A673 (cell line): ENCODE results near the gene CLK2. TPM values are rescaled to one million over a fixed set of nuclear protein-coding genes. Genes with fewer than 3 reads are reported as not detected.
"Not testable (repeated sequence)": the region's sequence is repeated elsewhere in the genome, so short reads cannot be mapped to it uniquely, and the experiment has no call there.

Experiments
- BruUV-seq: library from RNA; stranded (reverse); fragments of 400-500 nt; replicated peaks from 2 replicates; lab custom pipeline; 2021; lab: Mats Ljungman, UMichigan
- CTCF ChIA-PET: fragments of 300-600 bp; sonication (Branson Sonifier 250); formaldehyde crosslinking; loops from one replicate; lab custom pipeline; 2022; ENCODE audit warnings: antibody characterized with exemption; lab: Charles Lee
- POLR2A ChIA-PET: fragments of 300-600 bp; sonication (Branson Sonifier 250); formaldehyde crosslinking; loops from one replicate; lab custom pipeline; 2022; ENCODE audit warnings: antibody characterized with exemption; ENCODE audit not compliant: low non-redundant PET; lab: Charles Lee
- DNase-seq: peaks from one replicate; pipeline ENCODE4 v3.0.0-alpha.2; 2015; ENCODE audit warnings: low spot score
- H3K27ac ChIP-seq: fragments of 200-600 bp; sonication (generic); 2 replicates; pipeline ENCODE4 v1.5.1; 2016; ENCODE audit warnings: mixed run types, low read depth, mild to moderate bottlenecking, mixed read lengths, antibody characterized with exemption, low read length; ENCODE audit not compliant: poor library complexity, severe bottlenecking
- H3K27me3 ChIP-seq: fragments of 200-600 bp; sonication (generic); replicated peaks from 2 replicates; pipeline ENCODE4 v1.6.1; 2017; ENCODE audit warnings: mixed run types, low read depth, mild to moderate bottlenecking, mixed read lengths, antibody characterized with exemption, low read length; ENCODE audit not compliant: insufficient read depth, poor library complexity
- H3K36me3 ChIP-seq: fragments of 200-600 bp; sonication (generic); 2 replicates; pipeline ENCODE4 v1.6.1; 2016; ENCODE audit warnings: mixed run types, mild to moderate bottlenecking, mixed read lengths, antibody characterized with exemption, low read length; ENCODE audit not compliant: insufficient read depth, poor library complexity, severe bottlenecking
- H3K4me1 ChIP-seq: fragments of 200-600 bp; sonication (generic); 2 replicates; pipeline ENCODE4 v1.6.1; 2017; ENCODE audit warnings: mixed run types, mild to moderate bottlenecking, mixed read lengths, antibody characterized with exemption, low read length; ENCODE audit not compliant: insufficient read depth, poor library complexity, severe bottlenecking
- H3K4me3 ChIP-seq: fragments of 200-600 bp; sonication (generic); 2 replicates; pipeline ENCODE4 v1.5.1; 2016; ENCODE audit warnings: low read depth, mixed run types, mild to moderate bottlenecking, mixed read lengths, low read length; ENCODE audit not compliant: poor library complexity, severe bottlenecking
- H3K9me3 ChIP-seq: fragments of 200-600 bp; sonication (generic); 2 replicates; pipeline ENCODE4 v1.6.1; 2016; ENCODE audit warnings: mixed run types, low read depth, mild to moderate bottlenecking, mixed read lengths, antibody characterized with exemption, low read length; ENCODE audit not compliant: poor library complexity, severe bottlenecking
- CTCF ChIP-seq: fragments of 300-800, 200-600 bp; sonication (generic); conservative IDR thresholded peaks from 2 replicates; pipeline ENCODE4 v1.5.1; 2017; ENCODE audit warnings: low read depth, mild to moderate bottlenecking, antibody characterized with exemption, low read length, moderate library complexity, mixed read lengths
- EZH2 ChIP-seq: fragments of 200-600 bp; sonication (generic); IDR thresholded peaks from 2 replicates; pipeline ENCODE4 v1.6.1; 2017; ENCODE audit warnings: borderline replicate concordance, low read depth, mild to moderate bottlenecking, mixed read lengths, antibody characterized with exemption, low read length; ENCODE audit not compliant: poor library complexity, severe bottlenecking
- intact Hi-C: fragments of 100-400 bp; cut with micrococcal nuclease; formaldehyde crosslinking; loops from one replicate; pipeline ENCODE4 v1.10.0; 2022; ENCODE audit not compliant: unreplicated experiment
- total RNA-seq: library from RNA; stranded (reverse); gene quantifications from 2 replicates; pipeline ENCODE4 v1.2.3, GENCODE V29; 2021

CLK2 gene
- total RNA-seq, 1 experiment from 2014 or later, result 70.2 TPM

GRCh38 chr1:155223047-155223446 lies 50.3 kb downstream of the CLK2 start:
- no peak overlapping the region for H3K27ac ChIP-seq
- H3K4me3 ChIP-seq, result no peak overlapping the region
- DNase-seq, result no peak
- no TSS peak for BruUV-seq
- ChIA-PET CTCF (no interaction called here), POLR2A (no interaction called here)
- TF ChIP-seq EZH2 (no peak), CTCF (no peak)
- no peaks in the 10 kb centered on the region for H3K27me3 ChIP-seq
- no peaks in the 10 kb centered on the region for H3K9me3 ChIP-seq
- H3K36me3 ChIP-seq, result no peaks in the 10 kb centered on the region
- H3K4me1 ChIP-seq, result peaks cover 25% of the 10 kb centered on the region
- intact Hi-C loops, result no loop called here

GRCh38 chr1:155220211-155220965 lies 52.9 kb downstream of the CLK2 start:
- peaks cover 11% of the 10 kb centered on the region for H3K4me1 ChIP-seq
- DNase-seq, H3K4me3 ChIP-seq, BruUV-seq, H3K36me3 ChIP-seq, intact Hi-C loops, H3K9me3 ChIP-seq, H3K27me3 ChIP-seq, H3K27ac ChIP-seq: not testable (repeated sequence)
- ChIA-PET CTCF (interaction anchor here (0.7 to 1.3 kb wide), 2 partner anchors 103 to 159 kb away, joined by 3 read pairs; no protein-coding TSS in a partner anchor), POLR2A (interaction anchor here (0.8 kb wide), 1 partner anchor 12 kb away, joined by 3 read pairs; no protein-coding TSS in a partner anchor)

GRCh38 chr1:155219592-155220031 lies 53.7 kb downstream of the CLK2 start:
- no TSS peak for BruUV-seq
- no peak for DNase-seq
- Histone ChIP-seq H3K27ac (no peak overlapping the region), H3K4me3 (no peak overlapping the region), H3K27me3 (no peaks in the 10 kb centered on the region), H3K4me1 (peaks cover 6% of the 10 kb centered on the region), H3K9me3 (no peaks in the 10 kb centered on the region), H3K36me3 (no peaks in the 10 kb centered on the region)
- intact Hi-C loops, result no loop called here
- CTCF ChIA-PET, result no interaction called here
- POLR2A ChIA-PET, result no interaction called here
- no peak for TF ChIP-seq EZH2
- no peak for TF ChIP-seq CTCF
